Measurements from ENCODE around the gene DSE.

DSE gene

GRCh38 chr6:116476002-116476678 is 105.4 kb downstream of the DSE start:
- Histone ChIP-seq H3K27ac (ENCODE audit: low read length, poor library complexity, severe bottlenecking) (peak overlapping the region; percentile 72), H3K36me3 (ENCODE audit: control insufficient read depth in 1 of 2, insufficient read depth in 2 of 2, low read depth in 1 of 2, low read length in 2 of 2) (no peaks in the 10 kb centered on the region), H4K91ac (ENCODE audit: low read length) (no peak overlapping the region), H3K4me3 (ENCODE audit: insufficient read depth in 1 of 2, low read depth in 1 of 2, low read length in 2 of 2) (no peak overlapping the region), H3K4ac (ENCODE audit: low read depth in 1 of 2, low read length in 2 of 2) (no peak overlapping the region), H3K9me3 (ENCODE audit: control insufficient read depth, low read length) (no peaks in the 10 kb centered on the region), H2AK5ac (ENCODE audit: low read length, severe bottlenecking) (no peak overlapping the region), H3K4me2 (ENCODE audit: low read length, poor library complexity, severe bottlenecking) (peak overlapping the region; percentile 22), H3K27me3 (ENCODE audit: control insufficient read depth in 1 of 2, insufficient read depth in 1 of 2, low read length in 2 of 2) (no peaks in the 10 kb centered on the region), H2BK5ac (ENCODE audit: low read depth, low read length, poor library complexity, severe bottlenecking) (no peak overlapping the region), H3K14ac (ENCODE audit: low read length in 2 of 2) (no peak overlapping the region), H2BK15ac (ENCODE audit: low read depth, poor library complexity, severe bottlenecking) (no peak overlapping the region), H3K18ac (ENCODE audit: low read depth in 1 of 2, low read length in 2 of 2) (no peak overlapping the region), H3K23ac (ENCODE audit: low read length in 2 of 2) (no peak overlapping the region), H3K9ac (ENCODE audit: low read length) (no peak overlapping the region), H2AFZ (ENCODE audit: low read depth, low read length) (no peak overlapping the region), H3K4me1 (ENCODE audit: control insufficient read depth, insufficient read depth, low read depth, low read length) (no peaks in the 10 kb centered on the region), H3K79me1 (replicated peaks; ENCODE audit: low read length, poor library complexity, severe bottlenecking) (no peaks in the 10 kb centered on the region), H4K8ac (ENCODE audit: low read length) (no peak overlapping the region), H2BK120ac (ENCODE audit: low read depth, low read length) (no peak overlapping the region), H2BK12ac (ENCODE audit: low read length in 2 of 2) (no peak overlapping the region)
- no peak for DNase-seq
- 100% methylated on average over 1 of the region's 5 CpGs for WGBS

- no peak overlapping the region for H3K23ac ChIP-seq (ENCODE audit: low read length in 2 of 2)
- no peak for DNase-seq
- H3K79me1 ChIP-seq (replicated peaks; ENCODE audit: low read length, poor library complexity, severe bottlenecking): no peaks in the 10 kb centered on the region
- no peak overlapping the region for H2BK120ac ChIP-seq (ENCODE audit: low read depth, low read length)
- no peak overlapping the region for H2BK5ac ChIP-seq (ENCODE audit: low read depth, low read length, poor library complexity, severe bottlenecking)
- no peak overlapping the region for H3K9ac ChIP-seq (ENCODE audit: low read length)
- H3K14ac ChIP-seq (ENCODE audit: low read length in 2 of 2): no peak overlapping the region
- H4K8ac ChIP-seq (ENCODE audit: low read length): no peak overlapping the region
- no peak overlapping the region for H3K4me3 ChIP-seq (ENCODE audit: insufficient read depth in 1 of 2, low read depth in 1 of 2, low read length in 2 of 2)
- no peak overlapping the region for H4K91ac ChIP-seq (ENCODE audit: low read length)
- WGBS: 85% methylated on average over 1 of the region's 1 CpG
- no peaks in the 10 kb centered on the region for H3K9me3 ChIP-seq (ENCODE audit: control insufficient read depth, low read length)
- no peak overlapping the region for H3K18ac ChIP-seq (ENCODE audit: low read depth in 1 of 2, low read length in 2 of 2)
- no peak overlapping the region for H2AK5ac ChIP-seq (ENCODE audit: low read length, severe bottlenecking)
- H2BK15ac ChIP-seq (ENCODE audit: low read depth, poor library complexity, severe bottlenecking): no peak overlapping the region
- H3K4me2 ChIP-seq (ENCODE audit: low read length, poor library complexity, severe bottlenecking): no peak overlapping the region
- no peak overlapping the region for H2AFZ ChIP-seq (ENCODE audit: low read depth, low read length)
- H3K4me1 ChIP-seq (ENCODE audit: control insufficient read depth, insufficient read depth, low read depth, low read length): no peaks in the 10 kb centered on the region
- no peaks in the 10 kb centered on the region for H3K36me3 ChIP-seq (ENCODE audit: control insufficient read depth in 1 of 2, insufficient read depth in 2 of 2, low read depth in 1 of 2, low read length in 2 of 2)
- H2BK12ac ChIP-seq (ENCODE audit: low read length in 2 of 2): no peak overlapping the region
- H3K4ac ChIP-seq (ENCODE audit: low read depth in 1 of 2, low read length in 2 of 2): no peak overlapping the region
- H3K27ac ChIP-seq (ENCODE audit: low read length, poor library complexity, severe bottlenecking): no peak overlapping the region
- H3K27me3 ChIP-seq (ENCODE audit: control insufficient read depth in 1 of 2, insufficient read depth in 1 of 2, low read length in 2 of 2): no peaks in the 10 kb centered on the region
These were observed 112.0 kb downstream of the DSE start for GRCh38 chr6:116482780-116483179.

GRCh38 chr6:116483616-116484015 is 112.9 kb downstream of the DSE start:
- Histone ChIP-seq H3K27ac (ENCODE audit: low read length, poor library complexity, severe bottlenecking) (no peak overlapping the region), H3K14ac (ENCODE audit: low read length in 2 of 2) (no peak overlapping the region), H3K79me1 (replicated peaks; ENCODE audit: low read length, poor library complexity, severe bottlenecking) (no peaks in the 10 kb centered on the region), H3K36me3 (ENCODE audit: control insufficient read depth in 1 of 2, insufficient read depth in 2 of 2, low read depth in 1 of 2, low read length in 2 of 2) (no peaks in the 10 kb centered on the region), H3K9me3 (ENCODE audit: control insufficient read depth, low read length) (no peaks in the 10 kb centered on the region), H4K91ac (ENCODE audit: low read length) (no peak overlapping the region), H3K27me3 (ENCODE audit: control insufficient read depth in 1 of 2, insufficient read depth in 1 of 2, low read length in 2 of 2) (no peaks in the 10 kb centered on the region), H3K4me3 (ENCODE audit: insufficient read depth in 1 of 2, low read depth in 1 of 2, low read length in 2 of 2) (no peak overlapping the region), H2BK120ac (ENCODE audit: low read depth, low read length) (no peak overlapping the region), H4K8ac (ENCODE audit: low read length) (no peak overlapping the region), H2BK15ac (ENCODE audit: low read depth, poor library complexity, severe bottlenecking) (no peak overlapping the region), H2BK5ac (ENCODE audit: low read depth, low read length, poor library complexity, severe bottlenecking) (no peak overlapping the region), H3K23ac (ENCODE audit: low read length in 2 of 2) (no peak overlapping the region), H3K9ac (ENCODE audit: low read length) (no peak overlapping the region), H2AFZ (ENCODE audit: low read depth, low read length) (no peak overlapping the region), H3K4me2 (ENCODE audit: low read length, poor library complexity, severe bottlenecking) (no peak overlapping the region), H2AK5ac (ENCODE audit: low read length, severe bottlenecking) (no peak overlapping the region), H3K18ac (ENCODE audit: low read depth in 1 of 2, low read length in 2 of 2) (no peak overlapping the region), H3K4ac (ENCODE audit: low read depth in 1 of 2, low read length in 2 of 2) (no peak overlapping the region), H2BK12ac (ENCODE audit: low read length in 2 of 2) (no peak overlapping the region), H3K4me1 (ENCODE audit: control insufficient read depth, insufficient read depth, low read depth, low read length) (no peaks in the 10 kb centered on the region)
- 91% methylated on average over 1 of the region's 2 CpGs for WGBS
- DNase-seq: no peak

GRCh38 chr6:116485559-116486184 is 114.9 kb downstream of the DSE start:
- H2AK5ac ChIP-seq (ENCODE audit: low read length, severe bottlenecking): no peak overlapping the region

More at GRCh38 chr6:116485559-116486184, 114.9 kb downstream of the DSE start:
- Histone ChIP-seq H3K4me2 (ENCODE audit: low read length, poor library complexity, severe bottlenecking) (no peak overlapping the region), H3K79me1 (replicated peaks; ENCODE audit: low read length, poor library complexity, severe bottlenecking) (no peaks in the 10 kb centered on the region), H2BK15ac (ENCODE audit: low read depth, poor library complexity, severe bottlenecking) (no peak overlapping the region), H2BK120ac (ENCODE audit: low read depth, low read length) (no peak overlapping the region), H3K18ac (ENCODE audit: low read depth in 1 of 2, low read length in 2 of 2) (no peak overlapping the region), H3K4me1 (ENCODE audit: control insufficient read depth, insufficient read depth, low read depth, low read length) (no peaks in the 10 kb centered on the region), H3K23ac (ENCODE audit: low read length in 2 of 2) (no peak overlapping the region), H2BK12ac (ENCODE audit: low read length in 2 of 2) (no peak overlapping the region), H3K36me3 (ENCODE audit: control insufficient read depth in 1 of 2, insufficient read depth in 2 of 2, low read depth in 1 of 2, low read length in 2 of 2) (no peaks in the 10 kb centered on the region), H2AFZ (ENCODE audit: low read depth, low read length) (no peak overlapping the region), H4K91ac (ENCODE audit: low read length) (no peak overlapping the region), H3K27me3 (ENCODE audit: control insufficient read depth in 1 of 2, insufficient read depth in 1 of 2, low read length in 2 of 2) (no peaks in the 10 kb centered on the region), H3K14ac (ENCODE audit: low read length in 2 of 2) (no peak overlapping the region), H3K27ac (ENCODE audit: low read length, poor library complexity, severe bottlenecking) (no peak overlapping the region), H3K9ac (ENCODE audit: low read length) (peak overlapping the region; percentile 19), H3K4ac (ENCODE audit: low read depth in 1 of 2, low read length in 2 of 2) (no peak overlapping the region), H3K4me3 (ENCODE audit: insufficient read depth in 1 of 2, low read depth in 1 of 2, low read length in 2 of 2) (no peak overlapping the region), H3K9me3 (ENCODE audit: control insufficient read depth, low read length) (no peaks in the 10 kb centered on the region), H2BK5ac (ENCODE audit: low read depth, low read length, poor library complexity, severe bottlenecking) (no peak overlapping the region), H4K8ac (ENCODE audit: low read length) (no peak overlapping the region)
- no peak for DNase-seq
- WGBS: 86% methylated on average over 5 of the region's 5 CpGs

Data from mesenchymal stem cell (in vitro differentiated cells and primary cell).